GM18907 (cell line): Measurements from ENCODE around the gene TMEM132D.

Experiments
- ATAC-seq: cut with Tn5 transposase; IDR thresholded peaks from one replicate; pipeline ENCODE4 v1.9.1; 2021; ENCODE audit warnings: mild to moderate bottlenecking, moderate library complexity; ENCODE audit not compliant: unreplicated experiment

Gene TMEM132D

GRCh38 chr12:129873833-129874208 is 30.0 kb downstream of the TMEM132D start:
- ATAC-seq: no peak

- ATAC-seq: no peak
Measured at GRCh38 chr12:129873111-129873832, 30.6 kb downstream of the TMEM132D start.

- ATAC-seq: no peak
Measured at GRCh38 chr12:129871991-129872972, 31.5 kb downstream of the TMEM132D start.

GRCh38 chr12:129870796-129871195 is 33.0 kb downstream of the TMEM132D start:
- no peak for ATAC-seq

GRCh38 chr12:129870136-129870535 is 33.7 kb downstream of the TMEM132D start:
- ATAC-seq: no peak

- ATAC-seq: no peak
Measured at GRCh38 chr12:129868575-129868974, 35.2 kb downstream of the TMEM132D start.

- no peak for ATAC-seq
Measured at GRCh38 chr12:129863938-129864337, 39.9 kb downstream of the TMEM132D start.

- ATAC-seq: no peak
Measured at GRCh38 chr12:129862561-129863175, 41.2 kb downstream of the TMEM132D start.

GRCh38 chr12:129861951-129862350 is 41.9 kb downstream of the TMEM132D start:
- ATAC-seq: no peak

GRCh38 chr12:129854591-129854990 is 49.2 kb downstream of the TMEM132D start:
- no peak for ATAC-seq

- ATAC-seq: no peak
Measured at GRCh38 chr12:129851296-129851695, 52.5 kb downstream of the TMEM132D start.

GRCh38 chr12:129848876-129849275 is 54.9 kb downstream of the TMEM132D start:
- no peak for ATAC-seq

GRCh38 chr12:129847063-129847462 is 56.8 kb downstream of the TMEM132D start:
- ATAC-seq: no peak

GRCh38 chr12:129844662-129845220 is 59.1 kb downstream of the TMEM132D start:
- no peak for ATAC-seq

- ATAC-seq: no peak
Measured at GRCh38 chr12:129841251-129841650, 62.6 kb downstream of the TMEM132D start.

GRCh38 chr12:129840145-129840884 is 63.5 kb downstream of the TMEM132D start:
- no peak for ATAC-seq

- no peak for ATAC-seq
Measured at GRCh38 chr12:129839679-129840078, 64.1 kb downstream of the TMEM132D start.

GRCh38 chr12:129831294-129831693 is 72.5 kb downstream of the TMEM132D start:
- no peak for ATAC-seq

GRCh38 chr12:129830796-129831195 is 73.0 kb downstream of the TMEM132D start:
- no peak for ATAC-seq

GRCh38 chr12:129827866-129828384 is 75.9 kb downstream of the TMEM132D start:
- ATAC-seq: no peak
